Measurements from ENCODE around the gene IARS1.

IARS1 gene

DNA sequence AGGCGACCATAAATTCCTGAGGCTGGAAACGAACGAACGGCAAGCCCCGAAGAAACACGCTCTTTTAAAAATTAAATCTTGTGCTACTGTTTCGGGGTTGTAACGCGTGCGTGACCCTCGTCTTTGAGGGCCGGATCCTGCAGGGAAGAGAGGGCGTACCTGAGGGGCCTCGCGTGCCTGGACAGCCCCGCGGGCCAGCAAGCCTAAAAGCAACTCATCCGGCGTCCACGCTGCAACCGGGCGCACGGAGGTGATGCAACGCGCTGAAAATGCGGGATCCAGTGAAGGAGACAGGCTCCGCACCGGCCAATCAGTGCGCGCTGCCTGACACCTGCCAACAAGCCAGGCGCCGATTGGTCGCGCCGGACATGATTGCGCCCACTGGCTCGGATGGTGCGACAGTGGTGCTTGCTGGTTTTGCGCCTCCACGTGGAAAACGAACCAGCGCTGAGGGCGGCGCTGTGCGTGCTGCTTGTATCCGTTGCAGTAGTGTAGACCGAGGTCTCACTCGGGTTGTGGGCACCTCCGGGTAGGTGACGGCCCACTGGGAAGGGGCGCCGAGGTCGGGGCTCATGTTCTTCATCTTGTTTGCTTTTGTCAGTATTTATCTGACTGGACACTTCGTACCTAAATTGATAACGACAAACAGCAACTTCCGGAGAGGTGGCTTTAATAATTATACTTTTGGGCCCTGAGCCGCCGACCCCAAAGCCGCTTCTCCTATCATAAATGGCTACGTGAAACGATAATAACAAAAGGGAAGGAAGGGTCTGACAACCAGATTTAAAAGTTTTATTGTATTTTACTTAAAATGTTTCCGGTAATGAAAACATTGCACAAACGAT is at the start of gene IARS1:
Gene IARS1, minus strand, starts transcription at position 246 of the 845 bp plus-strand sequence. CDS start 4,278 bp downstream, outside the sequence.
- DNase-seq (ENCODE audit: low read depth): peak; percentile 96

DNA sequence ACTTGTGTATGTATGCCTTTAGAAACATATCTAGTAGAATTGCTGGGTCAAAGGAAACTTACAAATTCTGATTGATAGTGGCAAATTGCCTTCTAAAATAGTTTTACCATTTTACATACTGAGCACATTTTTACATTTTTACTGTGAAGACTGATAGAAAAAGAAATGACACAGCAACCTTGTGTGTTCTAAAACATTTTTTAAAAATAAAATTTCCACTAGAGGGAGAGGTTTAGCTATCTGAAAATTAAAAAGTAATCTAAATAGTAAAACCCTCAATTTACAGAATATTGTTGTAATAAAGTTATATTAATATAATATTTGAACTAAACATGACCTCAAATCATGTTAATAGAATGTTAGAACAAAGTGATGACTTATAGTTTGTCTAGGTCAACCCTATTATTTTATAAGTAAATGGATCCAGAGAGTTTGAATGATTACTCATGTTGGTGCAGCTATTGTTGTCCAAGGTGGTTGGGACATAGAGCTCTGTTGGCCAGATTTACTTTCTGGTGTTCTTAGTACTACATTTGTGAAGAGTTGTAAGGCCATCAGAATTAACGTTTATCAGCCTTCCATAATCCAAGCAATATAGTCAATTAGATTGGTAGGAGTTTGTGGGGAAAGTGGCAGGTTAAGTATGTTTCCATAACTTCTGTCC is 49.5 kb upstream of the IARS1 start:
- DNase-seq (ENCODE audit: low read depth): peak; percentile 6

DNA sequence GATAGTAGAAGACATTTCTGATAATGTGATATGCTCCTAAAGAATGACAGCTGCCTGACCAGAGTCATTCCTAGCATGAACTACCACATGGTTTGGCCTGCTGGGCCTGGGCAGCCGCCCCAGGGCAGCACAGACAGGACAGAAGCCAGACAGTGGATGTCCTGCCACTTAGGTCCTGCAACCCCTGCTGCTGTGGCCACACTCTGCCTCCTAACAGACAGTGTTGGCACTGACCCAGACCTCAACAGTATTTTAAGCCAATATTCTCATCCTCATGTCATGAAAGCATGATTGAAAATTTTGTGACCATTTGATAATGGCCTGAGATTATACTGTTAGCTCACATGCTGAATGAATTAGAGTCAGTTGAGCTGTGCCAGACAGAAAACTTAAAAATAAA is 48.1 kb upstream of the IARS1 start:
- DNase-seq (ENCODE audit: low read depth): no peak

DNA sequence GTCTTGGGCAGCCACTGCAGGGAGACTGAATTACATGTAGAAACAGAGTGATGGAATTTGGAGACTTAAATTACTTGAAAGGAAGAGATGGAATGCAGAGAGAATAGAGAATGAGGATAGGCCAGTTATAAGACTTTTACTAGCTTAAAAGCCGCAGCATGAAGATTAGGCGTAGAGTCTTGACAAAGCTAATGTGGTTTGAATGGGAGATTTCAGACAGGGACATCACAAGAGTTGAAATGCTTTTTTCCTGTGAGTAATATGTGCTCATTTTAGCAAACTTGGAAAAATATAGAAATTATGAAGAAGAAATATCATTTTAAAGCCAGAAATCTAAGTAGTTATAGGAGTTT is 39.8 kb upstream of the IARS1 start:
- DNase-seq (ENCODE audit: low read depth): no peak

DNA sequence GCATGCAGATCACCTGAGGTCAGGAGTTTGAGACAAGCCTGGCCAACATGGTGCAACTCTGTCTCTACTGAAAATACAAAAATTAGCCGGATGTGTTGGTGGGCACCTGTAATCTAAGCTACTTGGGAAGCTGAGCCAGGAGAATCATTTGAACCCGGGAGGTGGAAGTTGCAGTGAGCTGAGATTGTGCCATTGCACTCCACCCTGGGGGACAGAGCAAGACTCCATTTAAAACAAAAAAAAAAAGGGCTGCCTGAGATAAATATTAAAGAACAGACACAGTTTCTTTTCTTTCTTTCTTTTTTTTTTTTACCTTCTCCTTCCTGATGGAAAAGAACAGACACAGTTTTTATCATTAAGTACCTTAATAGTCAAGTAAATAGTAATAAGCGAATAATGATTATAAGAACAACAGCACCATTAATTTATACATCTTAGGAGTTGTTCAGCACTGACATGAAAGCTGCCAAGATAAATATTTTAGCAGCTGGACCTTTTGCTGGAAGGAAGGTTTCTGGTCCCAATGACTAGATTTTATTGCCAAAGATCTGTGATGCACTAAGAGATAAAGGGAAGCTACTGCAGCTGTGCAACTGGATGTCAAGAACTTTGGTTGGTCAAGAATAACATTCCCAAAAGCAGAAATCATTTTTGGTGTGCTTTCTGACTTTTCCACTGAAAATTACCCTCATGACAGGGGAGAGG is 39.2 kb upstream of the IARS1 start:
- no peak for DNase-seq (ENCODE audit: low read depth)

DNA sequence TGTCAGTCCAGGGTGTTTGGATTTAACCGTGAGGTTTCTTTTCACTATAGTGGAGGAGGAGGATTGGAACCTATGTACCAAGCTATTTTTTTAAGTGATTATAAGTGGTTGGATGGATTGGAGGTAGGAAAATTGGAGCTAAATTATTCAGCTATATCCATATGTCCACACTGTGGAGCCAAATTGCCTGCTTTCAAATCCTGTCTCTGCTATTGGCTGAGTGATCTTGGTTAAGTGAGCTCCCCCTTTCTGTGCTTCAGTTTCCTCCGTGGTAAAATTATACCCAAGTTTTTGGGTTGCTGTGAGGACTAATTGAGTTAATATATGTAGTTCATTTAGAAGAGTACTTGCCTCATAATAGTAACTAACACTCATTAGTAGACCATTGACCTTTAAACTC is 34.7 kb upstream of the IARS1 start:
- peak; percentile 49 for DNase-seq (ENCODE audit: low read depth)

DNA sequence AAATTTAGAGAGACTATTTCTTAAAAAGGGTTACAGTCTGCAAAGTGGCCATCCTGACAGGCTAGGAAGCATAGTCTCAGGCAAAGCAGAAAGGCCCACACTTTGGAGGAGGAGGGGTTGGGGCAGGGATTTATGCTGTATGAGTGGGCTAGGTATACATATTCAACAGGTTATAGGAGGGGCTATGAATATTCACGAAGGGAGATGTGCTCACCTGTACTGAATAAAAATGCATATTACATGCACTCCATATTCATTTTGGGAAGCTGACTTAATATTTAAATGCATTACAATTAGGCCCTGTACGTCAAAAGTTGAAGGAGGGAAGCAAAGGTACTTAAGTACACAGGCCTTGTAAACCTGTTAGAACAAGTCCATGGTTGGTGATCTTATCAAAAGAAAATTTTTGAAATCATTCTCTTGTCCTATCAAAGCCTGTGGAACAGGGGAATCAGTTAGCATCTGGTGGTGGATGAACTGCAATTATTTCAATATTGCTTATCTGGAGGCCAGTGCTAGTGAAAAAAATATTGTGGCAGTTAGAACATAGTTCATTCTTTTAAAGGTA is 33.9 kb upstream of the IARS1 start:
- DNase-seq (ENCODE audit: low read depth): no peak

DNA sequence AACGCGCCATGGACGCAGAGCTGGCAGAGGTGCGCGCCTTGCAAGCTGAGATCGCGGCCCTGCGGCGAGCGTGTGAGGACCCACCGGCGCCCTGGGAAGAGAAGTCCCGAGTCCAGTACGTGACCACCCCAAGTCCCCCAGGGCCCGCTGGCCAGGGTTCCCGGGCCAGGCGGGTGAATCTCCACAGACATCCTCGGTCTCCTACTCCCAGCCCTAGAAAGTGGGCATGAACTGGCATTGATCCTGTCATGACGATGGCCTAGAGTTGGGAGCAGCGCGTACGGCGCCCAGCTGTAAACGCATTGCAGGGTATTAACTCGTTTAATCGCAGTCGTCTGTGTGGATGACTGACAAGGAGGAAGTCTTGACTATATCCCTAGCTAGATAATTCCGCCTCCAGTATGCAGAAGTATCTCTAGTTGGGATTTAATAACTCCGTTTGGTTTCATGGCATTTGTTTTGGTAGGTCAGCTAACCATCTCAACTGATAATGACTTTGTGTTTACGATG is 32.5 kb upstream of the IARS1 start:
- no peak for DNase-seq (ENCODE audit: low read depth)

DNA sequence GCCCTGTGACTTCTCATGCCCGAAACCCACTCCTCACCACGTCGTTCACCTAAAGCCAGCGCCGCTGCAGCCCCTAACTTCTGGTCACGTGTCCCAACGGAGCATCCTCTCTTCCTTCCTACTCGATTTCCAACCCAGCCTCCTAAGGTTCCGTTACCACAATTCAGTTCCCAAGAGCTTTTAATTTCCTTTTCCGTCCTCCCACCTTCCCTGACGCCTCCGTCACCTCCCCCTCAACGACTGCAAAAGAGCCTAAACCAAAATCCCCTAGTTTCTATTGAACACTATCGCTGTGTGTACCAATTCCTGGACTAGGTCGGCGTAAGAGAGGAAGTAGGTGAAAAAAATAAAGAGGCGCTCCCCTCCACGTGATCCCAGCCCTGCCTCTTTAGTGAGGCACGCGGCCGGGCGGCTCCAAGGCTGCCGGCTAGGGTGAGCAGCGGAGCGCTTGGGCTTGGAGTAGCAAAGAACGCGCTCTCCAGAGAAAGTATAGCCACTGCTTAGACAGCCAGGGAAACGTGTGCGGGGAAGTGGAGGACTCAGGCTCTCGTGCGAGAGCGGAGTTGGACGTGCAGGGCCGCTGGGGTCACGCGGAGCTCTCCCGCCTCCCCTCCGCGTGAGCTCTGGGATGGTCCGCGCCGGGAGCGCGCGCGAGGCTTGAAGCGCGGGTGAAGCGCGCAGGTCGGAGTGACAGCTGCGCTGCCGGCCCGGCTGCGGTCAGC is 31.9 kb upstream of the IARS1 start, which contains the start of the genes CENPP and NOL8:
Gene CENPP, plus strand, starts transcription at position 685 of the 722 bp plus-strand sequence.
Gene NOL8, minus strand, starts transcription at position 82 of the 722 bp plus-strand sequence. CDS start 1,189 bp downstream, outside the sequence.
- peak; percentile 88 for DNase-seq (ENCODE audit: low read depth)

DNA sequence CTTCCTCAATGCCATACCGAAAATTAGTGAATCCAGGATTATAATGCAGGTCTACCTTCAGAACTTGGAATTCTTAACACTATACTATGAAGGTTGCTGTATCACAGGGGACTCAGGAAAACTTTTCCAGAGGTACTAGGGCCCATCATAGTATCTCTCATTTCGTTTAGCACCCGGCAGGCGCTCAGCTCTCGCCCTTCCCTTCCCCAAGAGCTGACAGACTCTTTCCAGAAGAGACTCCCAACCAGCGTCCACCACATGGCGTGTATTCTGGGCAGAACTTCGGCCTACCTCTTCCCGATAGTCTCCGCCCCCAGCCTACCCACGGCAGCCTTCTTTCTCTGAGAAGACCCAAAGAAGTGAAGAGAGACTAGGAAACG is 31.4 kb upstream of the IARS1 start:
- no peak for DNase-seq (ENCODE audit: low read depth)

DNA sequence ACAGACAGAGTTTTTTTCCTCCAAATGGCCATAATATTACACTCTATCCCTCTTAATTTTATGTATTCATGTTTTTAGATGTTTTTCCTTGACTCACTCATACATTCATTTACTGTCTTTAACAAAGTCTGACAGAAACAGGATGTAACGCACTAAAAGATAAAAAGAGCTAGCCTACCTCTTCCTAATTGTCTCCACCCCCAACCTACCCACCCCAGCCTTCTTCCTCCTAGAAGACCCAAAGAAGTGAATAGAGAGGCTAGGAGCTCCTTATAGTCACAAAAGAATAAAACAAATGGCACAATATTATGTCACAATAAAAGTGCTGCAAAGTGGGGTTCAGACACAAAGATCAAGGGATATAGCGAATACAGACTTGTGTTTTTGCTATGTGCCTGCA is 30.9 kb upstream of the IARS1 start:
- DNase-seq (ENCODE audit: low read depth): no peak

DNA sequence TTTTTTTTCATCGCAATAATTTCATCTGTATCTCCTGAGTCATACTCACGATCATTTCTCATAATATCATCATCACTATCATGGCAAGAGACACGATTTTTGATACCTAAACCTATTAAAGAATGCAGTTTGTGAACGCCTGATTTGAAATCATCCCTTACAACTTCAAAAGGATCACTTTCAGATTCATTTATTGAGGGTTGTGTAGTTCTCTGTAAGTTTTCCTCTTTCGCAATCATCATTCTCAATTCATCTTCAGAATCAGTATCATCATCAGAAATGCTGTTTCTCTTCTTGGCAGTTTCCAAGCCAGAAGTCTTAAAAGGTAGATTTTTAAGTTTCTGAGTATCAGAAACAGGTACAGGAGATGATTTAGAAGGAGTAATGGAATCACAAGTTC is 22.0 kb upstream of the IARS1 start:
- no peak for DNase-seq (ENCODE audit: low read depth)

DNA sequence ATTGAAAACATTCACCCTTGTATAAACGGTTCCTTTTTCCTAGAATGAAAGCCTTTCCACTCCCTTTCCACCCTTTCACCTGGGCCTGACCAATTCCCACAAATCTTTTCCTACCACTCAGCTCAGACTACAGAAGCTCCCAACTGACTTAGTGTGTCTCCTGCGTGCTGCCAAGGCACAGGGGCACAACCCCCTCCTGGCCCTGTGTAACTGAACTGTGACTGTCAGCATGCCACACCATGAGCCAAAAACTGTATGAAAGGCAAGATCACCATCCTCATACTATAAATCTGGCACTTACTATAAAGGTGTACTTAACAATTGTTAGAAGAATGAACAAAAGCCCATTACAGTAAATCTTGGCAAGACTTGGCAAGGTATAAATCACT is 20.1 kb upstream of the IARS1 start:
- DNase-seq (ENCODE audit: low read depth): no peak

DNA sequence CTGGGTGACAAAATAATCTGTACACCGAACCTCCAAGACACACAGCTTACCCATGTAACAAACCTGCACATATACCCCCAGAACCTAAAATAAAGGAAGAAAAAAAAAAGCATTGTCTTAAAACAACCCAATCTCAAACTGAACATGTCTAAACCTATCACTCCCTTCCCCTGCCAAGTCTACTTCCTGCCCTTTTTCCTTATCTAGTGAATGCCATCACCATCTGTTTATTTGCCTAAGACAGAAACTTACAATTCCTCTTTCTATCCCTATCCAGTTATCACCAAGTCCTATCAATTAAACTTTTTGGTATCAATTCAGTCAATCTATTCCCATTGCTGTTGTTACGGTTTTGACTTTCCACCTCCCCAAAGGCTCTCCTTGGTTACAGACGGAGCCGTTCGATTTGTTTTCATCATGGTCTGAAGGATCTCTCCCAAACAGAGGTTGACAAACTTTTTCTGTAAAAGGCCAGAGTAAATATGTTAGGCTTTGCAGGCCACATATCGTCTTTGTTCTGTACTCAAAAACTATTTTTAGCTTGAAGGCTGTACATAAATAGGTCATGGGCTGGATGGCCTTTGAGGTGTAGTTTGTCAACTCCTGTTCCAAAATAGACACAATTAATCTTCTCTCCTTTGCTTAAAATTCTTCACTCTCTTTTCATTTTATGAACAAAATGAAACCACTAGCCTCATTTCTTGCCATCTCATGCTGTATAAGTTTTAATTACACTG is 19.6 kb upstream of the IARS1 start:
- DNase-seq (ENCODE audit: low read depth): no peak

DNA sequence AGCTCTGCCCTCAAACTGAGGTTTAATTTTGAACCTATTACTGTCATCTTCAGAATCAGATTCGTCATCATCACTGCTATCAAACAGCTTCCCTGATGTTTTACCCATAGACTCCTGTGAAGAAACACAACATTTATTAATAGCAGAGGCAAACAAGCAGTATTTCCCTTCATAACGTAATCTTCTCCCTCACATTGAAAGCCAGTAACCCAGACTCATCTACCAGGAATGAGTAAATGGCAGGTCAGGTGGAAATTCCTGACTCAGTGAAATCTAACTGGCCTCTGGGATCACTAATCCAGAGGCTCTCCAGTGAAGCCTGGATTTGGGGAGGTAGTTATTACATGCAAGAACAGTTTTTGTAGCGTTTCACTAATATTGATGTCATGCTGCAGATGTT is 17.1 kb upstream of the IARS1 start:
- DNase-seq (ENCODE audit: low read depth): peak; percentile 42

DNA sequence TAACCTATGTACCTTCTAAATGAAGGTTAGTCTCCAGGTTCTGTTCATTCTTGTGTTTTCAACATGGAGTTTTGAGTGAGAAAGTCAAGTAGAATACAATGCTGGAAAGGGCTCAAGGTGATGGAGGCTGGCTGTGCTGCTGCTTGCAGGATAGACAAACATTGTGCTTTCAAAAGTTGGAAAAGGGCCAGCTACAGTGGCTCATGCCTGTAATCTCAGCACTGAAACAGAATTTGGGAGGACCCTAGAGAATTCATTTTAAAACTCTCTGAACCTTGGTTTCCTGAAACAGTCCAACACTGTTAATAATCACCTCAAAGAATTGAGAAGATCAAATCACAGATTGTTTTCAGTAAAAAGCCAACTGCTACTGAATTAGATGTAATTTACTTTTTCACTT is 15.4 kb upstream of the IARS1 start:
- DNase-seq (ENCODE audit: low read depth): no peak

DNA sequence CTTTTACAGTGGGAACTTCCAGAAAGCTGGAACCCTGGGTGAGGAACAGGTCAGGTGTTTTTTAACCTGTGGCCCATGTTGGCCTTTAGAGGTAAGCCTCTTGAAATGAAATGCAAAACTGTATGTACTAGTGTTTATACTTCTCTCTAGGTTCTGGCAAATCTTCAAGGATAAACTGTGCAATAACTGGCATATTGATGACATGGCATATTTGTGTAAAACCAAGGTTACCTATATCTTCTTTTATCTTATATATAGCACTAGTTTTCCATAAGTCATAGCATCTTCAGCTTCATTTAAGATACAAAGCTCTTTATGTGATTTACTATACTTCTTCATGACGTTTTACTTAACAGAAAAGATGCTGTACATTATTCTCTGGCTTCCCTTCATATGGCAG is 7.4 kb upstream of the IARS1 start:
- DNase-seq (ENCODE audit: low read depth): no peak

DNA sequence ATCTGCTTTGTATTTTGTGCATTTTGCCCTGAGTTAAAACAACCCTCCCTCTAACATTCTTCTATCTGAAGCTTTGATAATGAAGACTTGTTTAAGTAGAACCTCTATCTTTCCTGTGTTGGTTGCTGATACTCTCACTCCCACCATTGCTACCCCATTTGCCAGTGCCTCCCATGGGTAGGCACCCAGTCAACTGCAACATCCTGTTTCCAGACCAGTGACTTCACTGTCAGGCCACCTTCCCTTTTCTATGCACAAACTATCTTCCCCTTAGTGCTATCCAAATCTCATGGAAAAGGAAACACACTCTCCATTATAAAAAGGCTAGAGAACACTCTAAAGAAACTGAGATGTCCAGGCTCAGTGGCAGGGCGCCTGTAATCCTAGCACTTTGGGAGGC is 5.6 kb upstream of the IARS1 start:
- DNase-seq (ENCODE audit: low read depth): no peak

DNA sequence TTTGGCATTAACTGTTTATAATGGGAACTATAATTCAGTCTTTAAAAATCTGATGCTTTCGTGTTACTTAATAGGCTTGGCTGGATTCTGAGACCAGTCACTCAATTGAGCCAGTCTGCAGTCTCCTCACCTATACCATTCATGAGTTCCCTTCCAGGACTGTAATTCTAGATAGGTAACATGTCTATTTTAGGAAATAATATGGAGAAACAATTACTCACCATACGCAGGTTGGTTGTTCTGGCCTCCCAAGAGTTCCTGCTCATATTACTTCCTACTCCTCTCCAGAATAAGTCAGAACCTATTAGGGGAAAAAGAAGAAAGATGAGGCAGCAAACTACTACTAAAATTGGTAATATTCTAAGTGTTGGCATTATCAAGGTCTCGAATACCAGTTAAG is 4.5 kb upstream of the IARS1 start:
- DNase-seq (ENCODE audit: low read depth): no peak

DNA sequence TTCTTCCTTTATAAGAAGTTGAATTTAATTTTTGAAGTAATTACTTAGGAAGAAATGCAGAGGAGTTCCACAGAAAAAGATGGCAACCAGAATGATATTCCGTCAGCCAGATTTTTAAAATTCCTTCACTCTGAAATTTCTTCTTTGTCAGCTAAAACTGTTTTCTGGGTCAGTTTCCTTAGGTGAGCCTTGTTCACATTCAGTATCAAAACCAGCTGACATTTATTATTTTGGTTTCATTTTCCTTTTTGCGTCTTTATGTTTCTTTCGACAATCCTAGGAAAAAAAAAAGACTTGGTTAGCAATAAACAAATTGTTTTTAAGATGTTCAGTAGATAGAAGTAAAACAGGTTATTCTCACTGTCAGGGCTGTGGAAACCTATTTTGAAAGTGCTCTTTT is 4.1 kb upstream of the IARS1 start:
- DNase-seq (ENCODE audit: low read depth): no peak

DNA sequence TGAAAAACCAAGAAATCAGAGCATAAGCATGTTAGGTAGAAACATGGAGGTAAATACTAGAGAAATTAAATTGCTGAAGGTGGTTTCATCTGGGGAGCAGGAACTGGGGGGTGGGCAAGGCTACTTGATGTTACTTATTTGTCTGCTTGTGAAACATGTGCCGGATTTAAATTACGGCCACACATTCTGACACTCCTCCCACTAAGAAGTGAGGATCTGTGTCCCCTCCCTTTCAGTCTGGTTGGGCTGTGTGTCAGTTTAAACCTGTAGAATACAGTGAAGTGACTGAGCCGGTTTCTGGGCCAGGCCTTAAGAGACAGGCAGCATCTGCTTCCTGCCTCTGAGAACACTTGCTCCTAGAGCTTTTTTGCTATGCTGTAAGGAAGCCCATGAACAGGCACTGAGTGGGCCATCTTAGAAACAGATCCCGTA is 2.3 kb upstream of the IARS1 start:
- peak; percentile 3 for DNase-seq (ENCODE audit: low read depth)
